ENCODE results near the gene MRPS15. TPM values are rescaled to one million over a fixed set of nuclear protein-coding genes. Genes with fewer than 3 reads are reported as not detected.
"Not testable (repeated sequence)": the region's sequence is repeated elsewhere in the genome, so short reads cannot be mapped to it uniquely, and the experiment has no call there.

MRPS15 gene
- total RNA-seq, 1 donor from 2014 or later = 65.4 TPM

DNA sequence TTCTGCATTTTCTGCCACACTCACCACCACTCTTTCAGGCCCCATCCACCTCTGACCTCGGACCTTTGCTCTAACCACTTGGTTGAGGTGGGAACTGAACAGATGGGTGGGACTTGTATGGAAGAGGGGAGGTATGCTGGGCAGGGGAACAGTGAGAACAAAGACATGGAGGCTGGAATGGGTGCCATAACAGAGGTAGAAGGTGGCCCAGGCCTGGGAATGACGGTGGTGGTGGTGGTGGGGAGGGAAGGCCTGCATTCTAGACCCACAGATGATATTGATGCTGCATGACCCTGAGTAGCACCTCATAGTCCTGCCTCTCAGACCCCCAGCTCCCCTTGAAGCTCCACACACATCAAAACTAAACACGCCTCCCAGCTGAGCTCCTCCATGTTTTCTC is 23.7 kb upstream of the MRPS15 start:
- H3K4me1 Mint-ChIP-seq (ENCODE audit: low read depth, unreplicated experiment) = no peaks in the 10 kb centered on the region
- no peak overlapping the region for H3K4me3 Mint-ChIP-seq (ENCODE audit: unreplicated experiment)
- no peak overlapping the region for H3K27ac Mint-ChIP-seq (ENCODE audit: unreplicated experiment)
- no peaks in the 10 kb centered on the region for H3K36me3 Mint-ChIP-seq (ENCODE audit: unreplicated experiment)
- H3K27me3 Mint-ChIP-seq (ENCODE audit: unreplicated experiment) = peaks cover 7% of the 10 kb centered on the region
- H3K9me3 Mint-ChIP-seq (ENCODE audit: unreplicated experiment) = peaks cover 7% of the 10 kb centered on the region
- TF ChIP-seq, protein P1, sequence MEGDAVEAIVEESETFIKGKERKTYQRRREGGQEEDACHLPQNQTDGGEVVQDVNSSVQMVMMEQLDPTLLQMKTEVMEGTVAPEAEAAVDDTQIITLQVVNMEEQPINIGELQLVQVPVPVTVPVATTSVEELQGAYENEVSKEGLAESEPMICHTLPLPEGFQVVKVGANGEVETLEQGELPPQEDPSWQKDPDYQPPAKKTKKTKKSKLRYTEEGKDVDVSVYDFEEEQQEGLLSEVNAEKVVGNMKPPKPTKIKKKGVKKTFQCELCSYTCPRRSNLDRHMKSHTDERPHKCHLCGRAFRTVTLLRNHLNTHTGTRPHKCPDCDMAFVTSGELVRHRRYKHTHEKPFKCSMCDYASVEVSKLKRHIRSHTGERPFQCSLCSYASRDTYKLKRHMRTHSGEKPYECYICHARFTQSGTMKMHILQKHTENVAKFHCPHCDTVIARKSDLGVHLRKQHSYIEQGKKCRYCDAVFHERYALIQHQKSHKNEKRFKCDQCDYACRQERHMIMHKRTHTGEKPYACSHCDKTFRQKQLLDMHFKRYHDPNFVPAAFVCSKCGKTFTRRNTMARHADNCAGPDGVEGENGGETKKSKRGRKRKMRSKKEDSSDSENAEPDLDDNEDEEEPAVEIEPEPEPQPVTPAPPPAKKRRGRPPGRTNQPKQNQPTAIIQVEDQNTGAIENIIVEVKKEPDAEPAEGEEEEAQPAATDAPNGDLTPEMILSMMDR (IDR thresholded peaks at IDR 0.05; ENCODE audit: partially characterized antibody, unreplicated experiment) = no peak
- no peak for DNase-seq

DNA sequence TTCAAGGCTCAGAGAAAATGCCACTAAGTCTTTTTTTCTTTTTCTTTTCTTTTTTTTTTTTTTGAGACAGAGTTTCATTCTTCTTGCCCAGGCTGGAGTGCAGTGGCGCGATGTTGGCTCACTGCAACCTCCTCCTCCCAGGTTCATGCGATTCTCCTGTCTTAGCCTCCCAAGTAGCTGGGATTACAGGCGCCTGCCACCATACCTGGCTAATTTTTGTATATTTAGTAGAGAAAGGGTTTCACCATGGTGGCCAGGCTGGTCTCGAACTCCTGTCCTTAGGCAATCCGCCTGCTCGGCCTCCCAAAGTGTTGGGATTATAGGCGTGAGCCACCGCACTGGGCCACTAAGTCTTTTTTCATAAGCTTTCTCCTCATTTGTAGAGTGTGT is 23.1 kb upstream of the MRPS15 start:
- not testable (repeated sequence) for H3K36me3 Mint-ChIP-seq (ENCODE audit: unreplicated experiment); H3K27me3 Mint-ChIP-seq (ENCODE audit: unreplicated experiment); H3K4me3 Mint-ChIP-seq (ENCODE audit: unreplicated experiment); H3K27ac Mint-ChIP-seq (ENCODE audit: unreplicated experiment); H3K4me1 Mint-ChIP-seq (ENCODE audit: low read depth, unreplicated experiment); DNase-seq; H3K9me3 Mint-ChIP-seq (ENCODE audit: unreplicated experiment)

DNA sequence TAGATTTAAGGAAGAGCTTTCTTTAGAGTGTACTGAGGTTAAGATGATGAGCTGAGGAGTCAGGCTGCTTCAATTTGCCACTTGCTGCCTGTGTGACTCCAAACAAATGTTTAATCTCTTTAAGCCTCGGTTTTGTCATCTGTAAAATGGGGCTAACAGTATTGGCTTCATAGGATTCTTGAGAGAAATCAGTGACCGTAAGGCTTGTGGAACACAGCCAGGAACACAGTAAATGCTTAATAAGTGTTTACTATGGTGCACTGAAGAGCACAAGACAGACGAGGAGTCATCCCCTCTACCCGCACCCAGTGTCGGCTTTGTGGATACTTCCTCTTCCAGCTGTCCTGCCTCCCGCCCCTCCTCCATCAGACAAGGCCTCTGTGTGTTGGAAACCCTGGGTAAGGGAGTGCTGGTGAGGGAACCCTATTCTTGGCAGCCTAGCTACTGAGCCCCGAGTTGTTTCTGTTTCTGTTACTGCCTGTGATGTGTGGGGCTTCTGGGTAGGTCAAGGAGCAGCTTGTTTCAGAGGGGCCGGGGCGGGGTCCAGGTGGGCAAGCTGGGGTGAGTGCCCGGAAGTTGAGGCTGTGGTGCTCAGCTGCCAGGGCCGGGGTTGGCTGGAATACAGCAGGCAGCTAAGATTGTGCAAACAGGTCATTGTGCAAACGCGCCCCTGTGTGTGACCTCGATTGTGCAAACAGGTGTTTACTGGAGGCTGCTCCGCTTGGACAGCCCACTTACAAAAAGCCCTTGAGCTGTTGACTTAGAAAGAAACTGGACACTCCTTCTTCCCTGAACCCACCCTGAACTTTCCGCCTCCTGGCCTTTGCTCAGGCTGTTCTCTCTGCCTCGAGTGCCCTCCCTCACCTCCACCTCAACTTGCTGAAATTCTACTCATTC is 22.5 kb upstream of the MRPS15 start:
- Mint-ChIP-seq H3K9me3 (ENCODE audit: unreplicated experiment) (peaks cover 4% of the 10 kb centered on the region), H3K4me3 (ENCODE audit: unreplicated experiment) (no peak overlapping the region), H3K27me3 (ENCODE audit: unreplicated experiment) (peaks cover 5% of the 10 kb centered on the region), H3K4me1 (ENCODE audit: low read depth, unreplicated experiment) (peaks cover 5% of the 10 kb centered on the region), H3K36me3 (ENCODE audit: unreplicated experiment) (no peaks in the 10 kb centered on the region), H3K27ac (ENCODE audit: unreplicated experiment) (no peak overlapping the region)
- DNase-seq = no peak
- TF ChIP-seq, protein P1 (IDR thresholded peaks at IDR 0.05; ENCODE audit: partially characterized antibody, unreplicated experiment) = no peak

DNA sequence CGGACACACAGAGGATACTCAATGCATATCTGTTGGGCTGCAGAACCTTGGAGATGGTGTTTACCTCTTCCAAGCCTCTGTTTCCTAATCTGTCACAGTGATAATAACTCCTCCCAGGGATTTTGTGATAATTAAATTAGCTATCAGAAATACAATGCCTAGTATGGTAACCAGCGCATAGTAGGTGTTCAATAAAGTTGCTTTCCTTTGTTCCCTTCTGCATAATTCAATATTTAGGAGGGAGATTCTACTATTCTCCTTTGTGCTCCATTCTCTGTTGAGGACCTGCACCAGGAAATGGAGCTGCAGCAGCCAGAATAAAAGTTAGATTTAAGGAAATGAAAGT is 21.9 kb upstream of the MRPS15 start:
- Mint-ChIP-seq H3K9me3 (ENCODE audit: unreplicated experiment) (peaks cover 4% of the 10 kb centered on the region), H3K27ac (ENCODE audit: unreplicated experiment) (no peak overlapping the region), H3K27me3 (ENCODE audit: unreplicated experiment) (peaks cover 5% of the 10 kb centered on the region), H3K36me3 (ENCODE audit: unreplicated experiment) (no peaks in the 10 kb centered on the region), H3K4me3 (ENCODE audit: unreplicated experiment) (no peak overlapping the region), H3K4me1 (ENCODE audit: low read depth, unreplicated experiment) (peaks cover 6% of the 10 kb centered on the region)
- DNase-seq = no peak
- TF ChIP-seq, protein P1 (IDR thresholded peaks at IDR 0.05; ENCODE audit: partially characterized antibody, unreplicated experiment) = no peak

DNA sequence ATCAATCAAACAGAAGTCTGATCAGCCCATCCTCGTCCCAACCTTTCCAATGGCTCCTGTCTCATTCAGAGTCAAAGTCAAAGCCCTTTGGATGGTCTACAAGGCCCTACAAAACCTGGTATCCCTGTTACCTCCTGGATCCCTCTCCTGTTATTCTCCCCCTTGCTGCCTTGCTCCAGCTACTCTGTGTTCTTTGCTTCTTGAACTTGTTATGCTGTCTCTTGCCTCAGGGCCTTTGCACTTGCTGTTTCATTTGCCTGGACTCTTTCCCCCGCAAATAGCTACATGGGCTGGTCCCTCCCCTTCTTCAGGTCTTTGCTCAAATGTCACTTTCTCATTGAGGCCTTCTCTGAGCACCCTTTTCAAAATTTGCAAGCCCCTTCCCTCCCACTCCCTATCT is 19.9 kb upstream of the MRPS15 start:
- Mint-ChIP-seq H3K4me1 (ENCODE audit: low read depth, unreplicated experiment) (peaks cover 6% of the 10 kb centered on the region), H3K9me3 (ENCODE audit: unreplicated experiment) (peaks cover 6% of the 10 kb centered on the region), H3K36me3 (ENCODE audit: unreplicated experiment) (peaks cover 4% of the 10 kb centered on the region), H3K27ac (ENCODE audit: unreplicated experiment) (no peak overlapping the region), H3K27me3 (ENCODE audit: unreplicated experiment) (peaks cover 7% of the 10 kb centered on the region), H3K4me3 (ENCODE audit: unreplicated experiment) (no peak overlapping the region)
- TF ChIP-seq, protein P1 (IDR thresholded peaks at IDR 0.05; ENCODE audit: partially characterized antibody, unreplicated experiment) = no peak
- DNase-seq = no peak

Measured in glutamatergic neuron (in vitro differentiated cells).